IPS-20b (cell line): ENCODE measurements around the gene ZSCAN32.

Experiments used
- H3K27ac ChIP-seq: one replicate; pipeline ENCODE4 v1.5.1; 2013; ENCODE audit warnings: low read length
- H3K27me3 ChIP-seq: 2 replicates; pipeline ENCODE4 v1.6.1; 2013; ENCODE audit warnings: mild to moderate bottlenecking, low read length, inconsistent platforms; ENCODE audit not compliant: insufficient read depth
- H3K36me3 ChIP-seq: 2 replicates; pipeline ENCODE4 v1.6.1; 2013; ENCODE audit warnings: low read depth, mild to moderate bottlenecking, inconsistent platforms, low read length, moderate library complexity; ENCODE audit not compliant: insufficient read depth
- H3K4me1 ChIP-seq: 2 replicates; pipeline ENCODE4 v1.6.1; 2013; ENCODE audit warnings: mild to moderate bottlenecking, control low read depth, inconsistent platforms, low read length, moderate library complexity; ENCODE audit not compliant: insufficient read depth
- H3K4me3 ChIP-seq: 2 replicates; pipeline ENCODE4 v1.5.1; 2013; ENCODE audit warnings: mild to moderate bottlenecking, low read length, inconsistent platforms
- H3K9ac ChIP-seq: 2 replicates; pipeline ENCODE4 v1.6.1; 2013; ENCODE audit warnings: low read depth, mild to moderate bottlenecking, inconsistent platforms, low read length, moderate library complexity
- H3K9me3 ChIP-seq: 2 replicates; pipeline ENCODE4 v1.6.1; 2013; ENCODE audit warnings: mild to moderate bottlenecking, low read depth, low read length, inconsistent platforms; ENCODE audit not compliant: insufficient read depth

ZSCAN32 gene

GRCh38 chr16:3400779-3401688 lies at the start of gene ZSCAN32, which contains the start of gene ZNF174:
Gene ZSCAN32, minus strand, starts transcription at chr16:3401004. Its CDS starts 3,447 bp downstream, at chr16:3397557.
Gene ZNF174, plus strand, starts transcription at chr16:3401215. Its CDS starts 790 bp downstream, at chr16:3402005.
- Histone ChIP-seq H3K27me3 (no peaks in the 10 kb centered on the region), H3K4me3 (peak within 1 kb of the TSS; percentile 84), H3K9ac (peak within 1 kb of the TSS; percentile 86), H3K36me3 (peaks cover 51% of the 10 kb centered on the region), H3K9me3 (peaks cover 26% of the 10 kb centered on the region; the same call in 1 of the 2 replicates), H3K4me1 (no peaks in the 10 kb centered on the region), H3K27ac (no peak within 1 kb of the TSS)

- H3K9ac ChIP-seq, result peak overlapping the region; percentile 69; the same call in 1 of the 2 replicates
- no peak overlapping the region for H3K27ac ChIP-seq
- H3K27me3 ChIP-seq, result no peaks in the 10 kb centered on the region
- H3K36me3 ChIP-seq, result peaks cover 17% of the 10 kb centered on the region; the same call in 1 of the 2 replicates
- peaks cover 7% of the 10 kb centered on the region; the same call in 1 of the 2 replicates for H3K9me3 ChIP-seq
- peak overlapping the region; percentile 88 for H3K4me3 ChIP-seq
- H3K4me1 ChIP-seq, result no peaks in the 10 kb centered on the region
Measured at GRCh38 chr16:3444032-3444388, 43.2 kb upstream of the ZSCAN32 start.

GRCh38 chr16:3443108-3444031 lies 42.6 kb upstream of the ZSCAN32 start, which contains the start of the genes NAA60 and ZNF597:
Gene NAA60, plus strand, starts transcription at chr16:3443680. Its CDS starts 32,548 bp downstream, at chr16:3476228.
Gene ZNF597, minus strand, starts transcription at chr16:3443504. Its CDS starts 351 bp downstream, at chr16:3443153.
- Histone ChIP-seq H3K4me3 (peak within 1 kb of the TSS; percentile 88), H3K4me1 (no peaks in the 10 kb centered on the region), H3K9me3 (peaks cover 7% of the 10 kb centered on the region; the same call in 1 of the 2 replicates), H3K9ac (peak within 1 kb of the TSS; percentile 69; the same call in 1 of the 2 replicates), H3K27ac (no peak within 1 kb of the TSS), H3K27me3 (no peaks in the 10 kb centered on the region), H3K36me3 (peaks cover 12% of the 10 kb centered on the region; the same call in 1 of the 2 replicates)

- H3K27me3 ChIP-seq, result no peaks in the 10 kb centered on the region
- no peak overlapping the region for H3K4me3 ChIP-seq
- no peaks in the 10 kb centered on the region for H3K4me1 ChIP-seq
- peaks cover 7% of the 10 kb centered on the region; the same call in 1 of the 2 replicates for H3K9me3 ChIP-seq
- no peak overlapping the region for H3K27ac ChIP-seq
- no peak overlapping the region for H3K9ac ChIP-seq
- H3K36me3 ChIP-seq, result peaks cover 21% of the 10 kb centered on the region; the same call in 1 of the 2 replicates
Measured at GRCh38 chr16:3439637-3440036, 38.8 kb upstream of the ZSCAN32 start.

- Histone ChIP-seq H3K4me3 (no peak overlapping the region), H3K27me3 (no peaks in the 10 kb centered on the region), H3K9ac (no peak overlapping the region), H3K4me1 (no peaks in the 10 kb centered on the region), H3K36me3 (peaks cover 9% of the 10 kb centered on the region; the same call in 1 of the 2 replicates), H3K9me3 (peaks cover under 1% of the 10 kb centered on the region; the same call in 1 of the 2 replicates), H3K27ac (no peak overlapping the region)
Measured at GRCh38 chr16:3434373-3434772, 33.6 kb upstream of the ZSCAN32 start.

GRCh38 chr16:3431779-3432219 lies 31.0 kb upstream of the ZSCAN32 start:
- no peaks in the 10 kb centered on the region for H3K9me3 ChIP-seq
- no peak overlapping the region for H3K9ac ChIP-seq
- no peaks in the 10 kb centered on the region for H3K4me1 ChIP-seq
- H3K4me3 ChIP-seq, result no peak overlapping the region
- no peak overlapping the region for H3K27ac ChIP-seq
- peaks cover 6% of the 10 kb centered on the region; the same call in 1 of the 2 replicates for H3K36me3 ChIP-seq
- no peaks in the 10 kb centered on the region for H3K27me3 ChIP-seq

GRCh38 chr16:3413730-3414379 lies 13.1 kb upstream of the ZSCAN32 start:
- H3K27ac ChIP-seq, result no peak overlapping the region
- H3K9ac ChIP-seq, result no peak overlapping the region
- peaks cover 76% of the 10 kb centered on the region for H3K9me3 ChIP-seq
- H3K36me3 ChIP-seq, result peaks cover 6% of the 10 kb centered on the region
- no peak overlapping the region for H3K4me3 ChIP-seq
- H3K27me3 ChIP-seq, result no peaks in the 10 kb centered on the region
- no peaks in the 10 kb centered on the region for H3K4me1 ChIP-seq

- H3K4me1 ChIP-seq, result no peaks in the 10 kb centered on the region
- peak overlapping the region; percentile 13; the same call in 1 of the 2 replicates for H3K4me3 ChIP-seq
- peaks cover 93% of the 10 kb centered on the region for H3K9me3 ChIP-seq
- H3K27me3 ChIP-seq, result no peaks in the 10 kb centered on the region
- H3K36me3 ChIP-seq, result peaks cover 58% of the 10 kb centered on the region
- no peak overlapping the region for H3K9ac ChIP-seq
- no peak overlapping the region for H3K27ac ChIP-seq
Measured at GRCh38 chr16:3408561-3409197, 7.9 kb upstream of the ZSCAN32 start.

- H3K4me1 ChIP-seq, result no peaks in the 10 kb centered on the region
- peaks cover 51% of the 10 kb centered on the region for H3K36me3 ChIP-seq
- H3K9me3 ChIP-seq, result peaks cover 35% of the 10 kb centered on the region
- H3K9ac ChIP-seq, result peak overlapping the region; percentile 70; the same call in 1 of the 2 replicates
- no peak overlapping the region for H3K27ac ChIP-seq
- peak overlapping the region; percentile 84 for H3K4me3 ChIP-seq
- no peaks in the 10 kb centered on the region for H3K27me3 ChIP-seq
Measured at GRCh38 chr16:3401719-3402397, 1.1 kb upstream of the ZSCAN32 start.

- Histone ChIP-seq H3K36me3 (peaks cover 51% of the 10 kb centered on the region), H3K27me3 (no peaks in the 10 kb centered on the region), H3K9me3 (peaks cover 20% of the 10 kb centered on the region; the same call in 1 of the 2 replicates), H3K4me3 (peak overlapping the region; percentile 84), H3K9ac (peak overlapping the region; percentile 86), H3K4me1 (no peaks in the 10 kb centered on the region), H3K27ac (no peak overlapping the region)
Measured at GRCh38 chr16:3400446-3400778, 392 bp downstream of the ZSCAN32 start.
